GM18499 (cell line): ENCODE results near the gene ADGRG3.

Experiments
- ATAC-seq: cut with Tn5 transposase; IDR thresholded peaks from one replicate; pipeline ENCODE4 v1.9.1; 2021; ENCODE audit warnings: moderate number of reproducible peaks; ENCODE audit not compliant: insufficient read depth, unreplicated experiment

The ADGRG3 gene

GRCh38 chr16:57677622-57678369 lies 9.7 kb downstream of the ADGRG3 start:
- ATAC-seq = no peak

GRCh38 chr16:57679016-57679415 lies 10.9 kb downstream of the ADGRG3 start:
- ATAC-seq = no peak

- ATAC-seq = no peak
These were observed 11.8 kb downstream of the ADGRG3 start for GRCh38 chr16:57679767-57680482.

GRCh38 chr16:57680842-57681375 lies 12.8 kb downstream of the ADGRG3 start:
- ATAC-seq = no peak

GRCh38 chr16:57681950-57682728 lies 14.0 kb downstream of the ADGRG3 start:
- ATAC-seq = no peak

- no peak for ATAC-seq
These were observed 14.9 kb downstream of the ADGRG3 start for GRCh38 chr16:57682809-57683635.

GRCh38 chr16:57683636-57684545 lies 15.8 kb downstream of the ADGRG3 start:
- ATAC-seq = no peak

GRCh38 chr16:57684626-57685358 lies 16.7 kb downstream of the ADGRG3 start:
- no peak for ATAC-seq

GRCh38 chr16:57685633-57686032 lies 17.5 kb downstream of the ADGRG3 start:
- no peak for ATAC-seq

GRCh38 chr16:57686577-57686976 lies 18.5 kb downstream of the ADGRG3 start:
- no peak for ATAC-seq

- ATAC-seq = no peak
These were observed 19.3 kb downstream of the ADGRG3 start for GRCh38 chr16:57687363-57687929.

- no peak for ATAC-seq
These were observed 20.4 kb downstream of the ADGRG3 start for GRCh38 chr16:57688487-57688986.

GRCh38 chr16:57688987-57689761 lies 21.1 kb downstream of the ADGRG3 start:
- ATAC-seq = no peak

GRCh38 chr16:57689762-57690558 lies 21.9 kb downstream of the ADGRG3 start:
- ATAC-seq = peak; percentile 47

- ATAC-seq = no peak
These were observed 22.8 kb downstream of the ADGRG3 start for GRCh38 chr16:57690782-57691471.

- no peak for ATAC-seq
These were observed 24.5 kb downstream of the ADGRG3 start for GRCh38 chr16:57692636-57693035.
